ENCODE measurements around the gene FTCD. TPM values are rescaled to one million over a fixed set of nuclear protein-coding genes. Genes with fewer than 3 reads are reported as not detected.

FTCD gene
- total RNA-seq, 1 donor from 2014 or later = 0.83 TPM

DNA sequence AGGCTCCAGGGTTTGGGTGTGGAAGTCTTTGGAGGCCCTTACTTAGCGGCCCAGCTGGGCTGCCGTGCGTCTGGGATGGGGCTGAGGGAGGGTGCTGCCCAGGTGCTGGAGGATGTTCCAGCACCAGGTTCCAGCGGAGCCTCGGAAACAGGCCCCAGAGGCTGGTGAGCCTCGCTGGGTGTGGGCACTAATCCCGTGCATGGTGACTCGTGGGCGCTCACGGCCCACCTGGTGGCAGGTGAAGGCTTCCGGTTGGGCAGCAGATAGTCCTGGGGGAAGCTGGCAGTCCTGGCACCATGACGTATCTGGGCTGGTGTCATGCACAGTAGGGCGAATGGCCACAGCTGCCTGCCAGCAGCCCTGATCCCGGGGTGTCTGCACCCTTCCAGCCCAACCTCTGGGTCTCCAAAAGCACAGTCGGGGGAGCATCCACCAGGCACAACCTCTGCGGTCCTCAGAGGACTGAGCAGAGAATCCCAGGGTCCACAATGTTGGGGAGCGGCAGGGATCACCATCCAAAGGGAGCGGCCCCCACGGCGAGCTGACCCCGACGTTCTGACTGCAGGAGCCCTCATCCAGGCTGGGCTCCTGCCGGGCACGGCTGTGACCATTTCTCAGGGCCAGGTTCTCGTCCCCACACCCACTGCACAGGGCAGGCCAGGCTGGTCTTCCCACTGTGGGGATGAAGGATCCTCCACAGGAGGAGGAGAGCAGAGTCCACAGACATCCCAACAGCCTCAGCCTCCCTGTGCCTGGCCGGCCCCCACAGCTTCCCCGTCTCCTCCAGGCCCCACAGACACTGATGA, 25.3 kb downstream of the FTCD start:
- intact Hi-C loops (cut with DNase I) = loop anchor here (10.0 kb wide), 1 partner anchor 135 kb away; no protein-coding TSS in a partner anchor
- DNase-seq (ENCODE audit: low spot score) = no peak

DNA sequence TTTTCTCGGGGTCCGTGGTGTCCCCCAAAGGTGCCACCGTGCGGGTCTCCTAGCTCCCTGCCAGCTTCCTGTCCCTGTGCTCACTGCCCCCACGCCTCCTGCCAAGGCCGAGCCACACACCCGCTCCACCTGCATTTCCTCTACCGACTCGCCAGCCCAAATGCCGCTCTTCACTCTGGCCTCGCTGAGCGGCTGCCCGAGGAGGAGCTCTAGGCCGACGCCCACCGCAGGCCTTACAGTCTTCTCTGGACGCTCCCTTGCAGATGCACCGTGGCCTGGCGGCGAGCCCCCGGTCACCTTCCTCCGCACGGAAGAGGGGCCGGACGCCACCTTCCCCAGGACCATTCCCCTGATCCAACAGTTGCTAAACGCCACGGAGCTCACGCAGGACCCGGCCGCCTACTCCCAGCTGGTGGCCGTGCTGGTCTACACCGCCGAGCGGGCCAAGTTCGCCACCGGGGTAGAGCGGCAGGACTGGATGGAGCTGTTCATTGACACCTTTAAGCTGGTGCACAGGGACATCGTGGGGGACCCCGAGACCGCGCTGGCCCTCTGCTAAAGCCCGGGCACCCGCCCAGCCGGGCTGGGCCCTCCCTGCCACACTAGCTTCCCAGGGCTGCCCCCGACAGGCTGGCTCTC, 26.3 kb downstream of the FTCD start:
- intact Hi-C loops (cut with DNase I) = loop anchor here (10.0 kb wide), 1 partner anchor 134 kb away; no protein-coding TSS in a partner anchor
- DNase-seq (ENCODE audit: low spot score) = peak; percentile 72

DNA sequence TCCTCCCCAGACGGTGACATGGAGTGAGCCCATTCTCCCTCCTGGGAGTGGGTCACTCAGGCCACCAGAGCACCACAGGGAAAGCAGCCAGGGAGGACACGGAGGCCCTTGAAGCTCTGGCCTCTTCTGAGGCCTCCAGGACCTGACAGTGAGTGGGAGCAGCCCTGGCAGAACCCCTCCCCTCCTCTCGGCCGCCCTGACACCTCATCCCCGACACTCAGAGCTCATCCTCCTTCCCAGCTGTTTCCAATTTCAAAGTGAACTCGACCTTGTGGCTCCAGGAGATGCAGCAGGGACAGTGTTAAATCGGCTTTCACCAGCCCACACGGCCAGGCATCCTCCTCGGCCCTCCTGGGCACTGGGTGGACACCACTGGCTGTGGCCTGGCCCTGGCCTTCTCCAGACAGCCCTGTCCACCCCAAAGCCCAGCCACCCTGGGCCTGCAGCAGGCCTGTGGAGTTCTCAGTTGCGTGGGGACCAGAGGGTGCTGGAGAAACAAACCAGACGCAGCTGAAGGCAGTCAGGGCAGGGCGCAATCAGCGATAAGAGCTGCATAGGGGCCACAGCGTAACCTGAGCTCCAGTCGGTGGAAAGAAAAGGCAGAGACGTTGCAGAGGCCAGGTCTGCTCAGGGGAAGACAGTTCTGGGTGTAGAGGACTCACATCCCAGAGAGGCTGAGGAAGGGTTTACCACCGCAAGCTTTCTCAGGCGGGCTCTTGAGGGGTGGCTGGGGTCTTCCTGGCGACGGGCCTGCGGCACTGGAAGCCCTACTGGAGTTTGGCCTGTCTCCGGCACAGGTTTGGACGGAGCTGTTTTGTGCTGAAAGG, 27.1 kb downstream of the FTCD start:
- intact Hi-C loops (cut with DNase I) = loop anchor here (10.0 kb wide), 1 partner anchor 134 kb away; no protein-coding TSS in a partner anchor
- DNase-seq (ENCODE audit: low spot score) = peak; percentile 80

DNA sequence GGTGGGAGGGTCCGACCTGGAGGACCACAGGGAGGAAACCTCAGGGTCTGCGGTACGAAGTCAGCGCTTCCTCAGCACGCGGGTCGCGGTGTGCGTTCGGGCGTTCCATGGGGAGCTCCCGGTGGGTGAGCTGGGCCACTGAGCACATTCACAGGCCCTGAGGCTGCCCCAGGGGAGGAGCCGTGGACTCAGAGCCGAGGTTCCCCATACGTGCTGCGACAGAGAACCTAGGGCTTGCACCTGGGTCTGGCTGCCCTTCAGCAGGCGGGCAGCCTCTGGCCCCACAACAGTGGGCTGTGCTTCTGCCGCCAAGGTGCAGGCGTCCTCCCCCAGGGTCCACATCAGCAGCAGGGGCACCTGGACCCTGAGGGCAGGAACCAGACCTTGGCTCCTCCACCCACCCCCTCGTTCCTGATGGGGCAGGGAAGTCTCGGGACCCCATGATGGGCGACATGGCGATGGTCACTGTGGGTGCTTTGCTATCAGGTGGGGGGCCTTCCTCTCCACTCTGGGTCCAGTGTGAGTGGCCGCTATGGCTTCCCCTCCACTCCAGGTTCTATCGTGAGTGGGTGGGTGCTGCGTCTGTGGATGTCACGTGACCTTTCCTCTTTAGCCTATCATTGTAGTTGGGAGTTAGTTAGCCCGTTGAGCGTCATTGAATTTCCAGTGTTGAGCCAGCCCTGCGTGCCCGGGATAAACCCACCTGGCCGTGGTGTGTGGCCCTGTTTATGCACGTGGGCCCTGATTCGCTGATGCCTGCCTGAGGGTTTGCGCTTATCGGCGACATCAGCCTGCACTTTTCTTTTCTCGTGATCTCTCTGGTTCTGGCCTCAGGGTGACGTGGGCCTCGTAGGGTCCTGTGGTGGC, 27.9 kb downstream of the FTCD start:
- intact Hi-C loops (cut with DNase I) = loop anchor here (10.0 kb wide), 1 partner anchor 133 kb away; no protein-coding TSS in a partner anchor
- no peak for DNase-seq (ENCODE audit: low spot score)

DNA sequence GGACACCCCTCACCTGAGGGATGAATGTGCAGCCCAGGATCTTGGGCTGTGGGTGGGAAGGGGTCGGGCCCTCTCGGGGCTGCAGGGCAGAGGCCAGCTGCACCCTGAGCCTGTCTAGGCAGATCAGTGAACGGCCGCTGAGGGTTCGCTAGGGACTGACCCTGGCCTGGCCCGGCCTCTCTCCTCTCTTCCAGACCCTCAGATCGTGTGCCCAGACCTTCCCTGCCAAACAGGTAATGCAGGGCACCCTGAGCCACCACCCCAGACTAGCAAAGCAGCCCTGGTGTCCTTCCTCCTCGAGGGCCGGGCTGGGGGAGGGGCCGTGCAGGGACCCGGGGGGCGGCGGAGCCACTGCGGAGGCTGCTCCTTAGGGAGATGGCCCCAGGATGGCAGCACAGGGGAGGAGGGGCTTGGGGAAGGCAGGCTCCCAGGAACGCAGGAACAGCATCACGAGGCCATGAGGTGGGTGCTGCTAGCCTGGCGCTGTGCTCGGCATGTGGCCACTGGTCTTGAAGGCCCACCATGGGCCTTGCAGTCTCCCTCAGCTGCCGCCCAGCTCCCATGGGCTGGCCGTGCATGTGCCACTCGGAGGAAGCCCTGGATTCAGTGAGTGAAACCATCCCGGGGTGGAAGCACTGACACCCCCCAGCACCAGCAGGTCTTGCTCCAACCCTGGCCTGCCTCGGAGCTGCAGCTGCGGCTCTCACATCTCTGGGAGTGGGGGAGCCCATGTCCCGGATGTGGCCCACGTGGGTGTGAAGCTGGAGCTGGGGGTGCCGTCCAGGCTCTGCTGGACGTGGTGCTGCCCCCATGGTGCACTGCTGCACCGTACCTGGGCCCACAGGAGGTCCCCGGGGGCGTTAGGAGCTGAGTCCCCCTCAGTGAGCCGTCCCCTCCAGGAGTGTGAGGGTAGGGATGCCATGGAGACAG, 28.8 kb downstream of the FTCD start:
- intact Hi-C loops (cut with DNase I) = loop anchor here (10.0 kb wide), 1 partner anchor 132 kb away; no protein-coding TSS in a partner anchor
- DNase-seq (ENCODE audit: low spot score) = peak; percentile 74

DNA sequence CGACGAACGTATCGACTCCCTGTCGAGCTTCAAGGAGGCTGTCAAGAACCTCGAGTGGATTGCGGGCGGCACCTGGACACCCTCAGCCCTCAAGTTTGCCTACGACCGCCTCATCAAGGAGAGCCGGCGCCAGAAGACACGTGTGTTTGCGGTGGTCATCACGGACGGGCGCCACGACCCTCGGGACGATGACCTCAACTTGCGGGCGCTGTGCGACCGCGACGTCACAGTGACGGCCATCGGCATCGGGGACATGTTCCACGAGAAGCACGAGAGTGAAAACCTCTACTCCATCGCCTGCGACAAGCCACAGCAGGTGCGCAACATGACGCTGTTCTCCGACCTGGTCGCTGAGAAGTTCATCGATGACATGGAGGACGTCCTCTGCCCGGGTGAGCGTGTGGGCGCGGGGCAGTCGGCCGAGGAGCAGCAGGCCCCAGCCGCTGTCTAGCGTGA, 29.5 kb downstream of the FTCD start:
- DNase-seq (ENCODE audit: low spot score) = peak; percentile 69
- intact Hi-C loops (cut with DNase I) = loop anchor here (10.0 kb wide), 1 partner anchor 131 kb away; no protein-coding TSS in a partner anchor

DNA sequence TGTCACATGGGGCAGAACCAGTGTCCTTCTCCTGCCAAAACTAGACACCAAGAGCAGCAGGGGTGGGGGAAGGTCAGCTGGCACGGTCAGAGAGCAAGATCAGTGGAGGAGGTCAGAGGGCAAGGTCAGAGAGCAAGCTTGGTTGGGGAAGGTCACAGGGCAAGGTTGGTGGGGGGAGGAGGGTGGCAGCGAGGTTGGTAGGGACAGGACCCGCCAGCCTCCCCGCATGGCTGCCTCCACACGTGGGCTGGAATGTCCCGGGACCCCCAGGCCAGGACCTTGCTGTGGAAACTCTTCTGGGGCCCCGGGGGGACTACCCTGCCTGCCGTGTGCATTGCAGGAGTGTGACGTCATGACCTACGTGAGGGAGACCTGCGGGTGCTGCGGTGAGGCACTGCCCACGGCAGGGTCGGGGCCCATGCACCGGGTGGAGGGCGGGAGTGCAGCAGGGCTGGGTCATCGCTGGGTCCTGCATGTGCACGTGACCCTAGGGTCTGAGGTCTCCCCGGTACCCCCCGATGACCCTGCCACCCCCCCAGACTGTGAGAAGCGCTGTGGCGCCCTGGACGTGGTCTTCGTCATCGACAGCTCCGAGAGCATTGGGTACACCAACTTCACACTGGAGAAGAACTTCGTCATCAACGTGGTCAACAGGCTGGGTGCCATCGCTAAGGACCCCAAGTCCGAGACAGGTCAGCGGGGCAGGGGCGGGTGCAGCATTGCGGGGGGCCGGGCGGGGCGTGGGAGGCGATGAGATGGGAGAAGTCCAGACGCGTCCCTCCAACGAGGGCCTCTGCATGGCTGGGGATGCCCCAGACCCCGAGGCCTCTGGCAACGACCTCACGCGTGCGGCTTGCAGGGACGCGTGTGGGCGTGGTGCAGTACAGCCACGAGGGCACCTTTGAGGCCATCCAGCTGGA, 30.2 kb downstream of the FTCD start:
- intact Hi-C loops (cut with DNase I) = loop anchor here (10.0 kb wide), 1 partner anchor 130 kb away; no protein-coding TSS in a partner anchor
- peak; percentile 68 for DNase-seq (ENCODE audit: low spot score)

DNA sequence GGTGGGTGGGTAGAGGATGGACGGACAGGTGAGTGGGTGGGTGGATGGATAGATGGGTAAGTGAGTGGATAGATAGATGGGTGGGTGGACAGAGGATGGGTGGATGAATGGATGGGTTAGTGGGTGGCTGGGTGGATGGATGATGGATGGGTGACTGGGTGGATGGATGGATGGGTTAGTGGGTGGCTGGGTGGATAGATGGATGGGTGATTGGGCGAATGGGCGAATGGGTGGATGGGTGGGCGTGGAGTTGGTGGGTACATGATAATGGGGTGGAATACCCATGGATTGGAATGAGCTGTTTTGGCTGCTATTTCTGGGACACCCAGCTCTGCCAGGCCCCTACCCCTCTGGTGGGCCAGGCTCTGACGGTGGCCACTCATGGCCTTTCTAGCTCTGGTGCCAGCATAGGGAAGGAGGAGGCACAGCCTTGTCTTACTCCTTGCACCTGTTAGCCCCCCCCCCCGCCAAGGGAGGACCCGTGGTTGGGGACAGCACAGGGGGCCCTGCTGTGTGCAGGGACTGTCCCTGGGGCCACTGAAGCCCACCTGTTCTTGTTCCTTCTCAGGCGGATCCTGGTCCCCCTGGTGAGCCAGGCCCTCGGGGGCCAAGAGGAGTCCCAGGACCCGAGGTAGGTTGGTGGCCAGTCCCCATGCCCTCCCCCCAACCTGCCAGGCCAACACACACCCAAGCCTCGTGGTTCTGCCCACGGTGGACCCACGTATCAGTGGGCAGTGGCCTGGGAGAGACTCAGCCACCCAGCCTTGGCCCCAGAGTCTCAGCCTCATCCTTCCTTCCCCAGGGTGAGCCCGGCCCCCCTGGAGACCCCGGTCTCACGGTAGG, 31.1 kb downstream of the FTCD start:
- intact Hi-C loops (cut with DNase I) = loop anchor here (10.0 kb wide), 1 partner anchor 130 kb away; no protein-coding TSS in a partner anchor
- peak; percentile 33 for DNase-seq (ENCODE audit: low spot score)

DNA sequence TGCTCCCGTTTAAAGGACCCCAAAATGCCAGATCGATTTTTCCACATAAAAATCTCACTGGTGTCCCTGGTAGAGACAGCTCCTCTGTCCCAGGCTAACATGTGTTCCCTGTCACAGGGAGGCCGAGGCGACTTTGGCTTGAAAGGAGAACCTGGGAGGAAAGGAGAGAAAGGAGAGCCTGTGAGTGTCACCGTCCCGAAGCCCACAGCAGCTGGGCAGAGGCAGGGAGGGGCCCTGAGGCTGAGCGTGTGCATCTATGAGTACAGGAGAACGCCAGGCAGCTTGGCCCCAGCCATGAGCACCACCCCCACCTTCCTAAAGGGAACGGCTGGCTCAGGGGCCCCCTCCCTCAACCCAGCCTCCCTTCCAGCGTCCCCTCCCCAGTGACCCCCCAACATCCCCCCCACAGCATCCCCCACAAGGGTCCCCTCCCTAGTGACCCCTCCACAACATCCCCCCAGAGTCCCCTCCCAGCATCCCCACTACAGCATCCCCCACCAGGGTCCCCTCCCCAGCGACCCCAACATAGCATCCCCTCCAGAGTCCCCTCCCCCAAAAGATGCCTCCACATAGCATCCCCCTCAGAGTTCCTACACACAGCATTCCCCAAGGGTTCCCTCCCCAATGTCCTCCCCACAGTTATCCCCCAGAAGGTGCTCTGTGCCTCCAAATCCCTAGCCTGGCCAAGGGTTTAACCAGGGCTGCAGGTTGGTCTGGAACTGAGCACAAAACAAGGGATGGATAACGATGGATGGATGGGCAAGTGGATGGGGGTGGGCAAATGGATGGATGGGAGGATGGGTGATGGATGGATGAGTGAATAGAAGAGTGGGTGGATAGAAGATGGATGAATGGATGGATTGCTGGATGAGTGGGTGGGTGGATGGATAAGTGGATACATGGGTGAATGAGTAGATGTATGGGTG, 32.4 kb downstream of the FTCD start:
- intact Hi-C loops (cut with DNase I) = loop anchor here (10.0 kb wide), 1 partner anchor 128 kb away; no protein-coding TSS in a partner anchor
- peak; percentile 51 for DNase-seq (ENCODE audit: low spot score)

DNA sequence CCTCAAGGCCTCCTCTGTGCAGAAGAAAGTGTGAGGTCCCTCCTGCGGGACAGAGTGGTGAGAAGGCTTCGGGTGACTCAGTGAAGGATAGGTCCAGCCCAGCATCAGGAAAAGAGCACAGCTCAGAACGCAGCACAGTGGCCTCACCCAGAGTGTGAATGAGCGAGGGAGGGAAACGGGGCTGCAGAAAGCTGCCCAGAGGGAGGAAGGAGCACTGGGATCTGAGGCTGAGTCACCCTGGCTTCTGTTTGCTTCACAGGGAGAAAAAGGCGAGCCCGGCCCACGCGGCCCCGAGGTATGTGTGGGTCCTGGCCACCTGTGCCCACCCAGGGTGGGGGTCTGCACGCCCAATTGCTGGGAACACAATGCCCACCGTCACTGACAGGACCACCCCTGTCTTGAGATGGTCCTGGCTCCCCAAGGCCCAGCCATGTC, 33.1 kb downstream of the FTCD start:
- peak; percentile 50 for DNase-seq (ENCODE audit: low spot score)
- intact Hi-C loops (cut with DNase I) = loop anchor here (10.0 kb wide), 1 partner anchor 127 kb away; no protein-coding TSS in a partner anchor

DNA sequence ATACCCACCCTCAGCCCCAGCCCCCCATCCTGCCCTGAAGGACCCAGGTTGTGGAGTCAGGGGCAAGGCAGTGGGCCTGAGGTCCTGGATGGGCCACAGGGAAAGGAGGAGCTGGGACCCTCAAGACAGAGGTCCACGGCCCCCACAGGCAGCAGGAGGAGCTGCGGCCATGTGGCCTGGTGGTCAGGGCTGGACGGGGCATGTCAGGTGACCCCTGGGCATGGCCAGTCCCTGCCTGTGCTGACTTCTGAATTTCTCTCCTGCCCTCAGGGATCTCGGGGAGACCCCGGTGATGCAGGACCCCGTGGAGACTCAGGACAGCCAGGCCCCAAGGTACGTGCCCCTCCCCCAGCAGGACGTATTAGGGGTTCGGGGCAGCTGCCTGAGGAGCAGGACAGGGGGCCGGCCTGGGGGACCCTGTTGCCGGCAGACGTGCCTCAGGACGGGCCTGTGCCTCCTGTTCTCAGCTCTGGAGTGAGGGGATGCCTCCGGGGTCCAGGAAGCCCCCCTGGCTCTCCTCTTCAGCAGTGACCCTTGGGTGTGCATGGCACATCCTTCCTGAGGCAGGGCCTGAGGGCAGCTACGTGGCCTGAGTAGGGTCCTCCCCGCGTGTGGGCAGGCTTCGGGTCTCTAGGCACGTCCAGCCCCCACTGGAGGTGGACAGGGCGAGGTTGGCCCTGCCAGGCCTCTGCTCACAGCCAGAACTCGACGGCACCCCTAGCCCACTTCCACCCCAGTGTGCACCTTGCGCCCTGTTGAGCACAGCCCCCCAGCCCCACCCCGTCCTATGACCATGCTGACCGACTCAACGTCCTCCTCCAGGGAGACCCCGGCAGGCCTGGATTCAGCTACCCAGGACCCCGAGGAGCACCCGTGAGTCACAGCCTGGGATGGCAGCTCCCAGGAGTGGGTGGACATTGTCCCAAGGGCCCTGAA, 33.8 kb downstream of the FTCD start:
- intact Hi-C loops (cut with DNase I) = loop anchor here (10.0 kb wide), 1 partner anchor 127 kb away; no protein-coding TSS in a partner anchor
- DNase-seq (ENCODE audit: low spot score) = peak; percentile 71

DNA sequence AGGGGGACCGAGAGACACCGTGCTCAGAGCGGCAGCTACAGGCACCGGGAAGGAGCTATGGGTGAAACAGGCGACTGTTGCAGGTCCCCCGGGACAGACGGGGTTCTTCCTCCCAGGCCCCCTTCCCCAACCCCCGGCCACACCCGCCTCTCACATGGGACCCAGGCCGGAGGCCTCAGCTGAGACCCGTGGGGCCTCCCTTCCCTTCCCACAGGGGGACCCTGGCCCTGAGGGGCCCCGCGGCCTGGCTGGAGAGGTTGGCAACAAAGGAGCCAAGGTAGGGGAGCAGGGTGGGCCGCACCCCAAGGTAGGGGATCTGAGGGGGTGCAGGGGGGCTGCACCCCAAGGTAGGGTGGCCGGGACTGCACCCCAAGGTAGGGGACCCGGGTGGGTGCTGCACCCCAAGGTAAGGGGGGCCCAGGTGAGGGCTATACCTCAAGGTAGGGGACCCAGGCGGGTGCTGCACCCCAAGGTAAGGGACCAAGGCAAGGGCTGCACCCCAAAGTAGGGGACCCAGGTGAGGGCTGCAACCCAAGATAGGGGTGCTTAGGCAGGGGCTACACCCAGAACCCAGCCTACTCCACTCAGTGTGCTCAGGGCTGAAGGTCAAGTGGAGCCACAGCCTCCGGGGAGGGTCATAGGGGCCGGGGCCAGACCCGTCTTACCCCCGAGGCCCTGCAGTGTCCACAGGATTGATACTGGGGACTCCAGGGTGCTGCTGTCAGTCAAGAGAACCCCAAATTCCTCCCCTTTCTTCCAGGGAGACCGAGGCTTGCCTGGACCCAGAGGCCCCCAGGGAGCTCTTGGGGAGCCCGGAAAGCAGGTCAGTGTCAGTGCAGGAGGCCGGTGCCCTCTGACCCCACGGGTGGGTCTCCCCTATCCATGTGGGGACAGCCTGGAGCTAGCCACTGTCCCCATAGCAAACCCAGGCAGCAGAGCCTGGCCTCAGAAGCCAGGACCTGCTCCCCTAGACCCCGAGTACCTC, 34.8 kb downstream of the FTCD start:
- DNase-seq (ENCODE audit: low spot score) = peak; percentile 63
- intact Hi-C loops (cut with DNase I) = loop anchor here (10.0 kb wide), 1 partner anchor 126 kb away; no protein-coding TSS in a partner anchor

All from cardiac septum (tissue), 1 donor.